Measurements from ENCODE around the gene PAWR. TPM values are rescaled to one million over a fixed set of nuclear protein-coding genes. Genes with fewer than 3 reads are reported as not detected.
A peak's percentile ranks its signal among the peaks of the same experiment; 100 is the strongest.

The PAWR gene
- total RNA-seq (2022) (172 and 204 TPM in 2 replicates), Bru-seq, nascent RNA (percentile 98 among the genes with signal in this experiment), BruChase-seq, experiment 1, labeled RNA remaining after a 6-hour chase (percentile 92 among the genes with signal in this experiment), BruChase-seq, experiment 2, labeled RNA remaining after a 2-hour chase (percentile 94 among the genes with signal in this experiment)
- long read RNA-seq, full-length matches to known transcripts = 20 of 83 reads
- long read RNA-seq, partial matches to known transcripts = 42 of 83 reads
- long read RNA-seq, other reads (novel, unspliced or antisense) = 21 of 83 reads

- intact Hi-C loops (cut with micrococcal nuclease; ENCODE audit: unreplicated experiment) = loop anchor here (1.0 to 2.0 kb wide), 2 partner anchors 47 to 130 kb away; no protein-coding TSS in a partner anchor
- CTCF ChIA-PET = interaction anchor here (0.6 to 1.1 kb wide), 7 partner anchors 41 to 581 kb away, joined by 3 to 4 read pairs (median 3); no protein-coding TSS in a partner anchor
- Mint-ChIP-seq H3K4me1 (ENCODE audit: low read depth, unreplicated experiment) (peaks cover 39% of the 10 kb centered on the region), H3K9me3 (ENCODE audit: low read depth, unreplicated experiment) (no peaks in the 10 kb centered on the region), H3K27ac (ENCODE audit: unreplicated experiment) (peak within 1 kb of the TSS; percentile 93), H3K4me3 (ENCODE audit: low read depth, unreplicated experiment) (peak within 1 kb of the TSS; percentile 75), H3K36me3 (ENCODE audit: insufficient read depth, unreplicated experiment) (peaks cover 68% of the 10 kb centered on the region), H3K27me3 (ENCODE audit: unreplicated experiment) (no peaks in the 10 kb centered on the region)
- no TSS peak for BruUV-seq (replicated peaks)
- TF ChIP-seq CTCF (IDR thresholded peaks at IDR 0.05; ENCODE audit: unreplicated experiment) = no peak
- DNase-seq = peak; percentile 92
Observed at GRCh38 chr12:79690638-79691510, at the start of gene PAWR. TSS of gene PAWR (minus strand) at chr12:79690964. CDS start at chr12:79690244, 720 bp downstream.

- H3K36me3 Mint-ChIP-seq (ENCODE audit: insufficient read depth, unreplicated experiment) = no peaks in the 10 kb centered on the region
- DNase-seq = peak; percentile 67
- no peak overlapping the region for H3K4me3 Mint-ChIP-seq (ENCODE audit: low read depth, unreplicated experiment)
- CTCF ChIA-PET = interaction anchor here (0.5 to 1.9 kb wide), 8 partner anchors 15 to 330 kb away, joined by 3 to 6 read pairs (median 5); partner anchors contain the start of gene PAWR
- no peaks in the 10 kb centered on the region for H3K9me3 Mint-ChIP-seq (ENCODE audit: low read depth, unreplicated experiment)
- no peak overlapping the region for H3K27ac Mint-ChIP-seq (ENCODE audit: unreplicated experiment)
- intact Hi-C loops (cut with micrococcal nuclease; ENCODE audit: unreplicated experiment) = loop anchor here (1.0 to 2.0 kb wide), 6 partner anchors 47 to 330 kb away; no protein-coding TSS in a partner anchor
- BruUV-seq (replicated peaks) = no TSS peak
- peak; percentile 40 for TF ChIP-seq CTCF (IDR thresholded peaks at IDR 0.05; ENCODE audit: unreplicated experiment)
- H3K4me1 Mint-ChIP-seq (ENCODE audit: low read depth, unreplicated experiment) = no peaks in the 10 kb centered on the region
- no peaks in the 10 kb centered on the region for H3K27me3 Mint-ChIP-seq (ENCODE audit: unreplicated experiment)
Observed at GRCh38 chr12:79737875-79738718, 47.3 kb upstream of the PAWR start.

- no peak for DNase-seq
- Mint-ChIP-seq H3K27ac (ENCODE audit: unreplicated experiment) (no peak overlapping the region), H3K9me3 (ENCODE audit: low read depth, unreplicated experiment) (no peaks in the 10 kb centered on the region), H3K36me3 (ENCODE audit: insufficient read depth, unreplicated experiment) (no peaks in the 10 kb centered on the region), H3K4me1 (ENCODE audit: low read depth, unreplicated experiment) (no peaks in the 10 kb centered on the region), H3K27me3 (ENCODE audit: unreplicated experiment) (no peaks in the 10 kb centered on the region), H3K4me3 (ENCODE audit: low read depth, unreplicated experiment) (no peak overlapping the region)
- CTCF ChIA-PET = no interaction called here
- intact Hi-C loops (cut with micrococcal nuclease; ENCODE audit: unreplicated experiment) = no loop called here
- no TSS peak for BruUV-seq (replicated peaks)
- no peak for TF ChIP-seq CTCF (IDR thresholded peaks at IDR 0.05; ENCODE audit: unreplicated experiment)
Observed at GRCh38 chr12:79732638-79733037, 41.9 kb upstream of the PAWR start.

- intact Hi-C loops (cut with micrococcal nuclease; ENCODE audit: unreplicated experiment) = no loop called here
- CTCF ChIA-PET = no interaction called here
- BruUV-seq (replicated peaks) = no TSS peak
- Mint-ChIP-seq H3K4me3 (ENCODE audit: low read depth, unreplicated experiment) (no peak overlapping the region), H3K27ac (ENCODE audit: unreplicated experiment) (no peak overlapping the region), H3K4me1 (ENCODE audit: low read depth, unreplicated experiment) (peaks cover 6% of the 10 kb centered on the region), H3K36me3 (ENCODE audit: insufficient read depth, unreplicated experiment) (no peaks in the 10 kb centered on the region), H3K27me3 (ENCODE audit: unreplicated experiment) (no peaks in the 10 kb centered on the region), H3K9me3 (ENCODE audit: low read depth, unreplicated experiment) (no peaks in the 10 kb centered on the region)
- no peak for TF ChIP-seq CTCF (IDR thresholded peaks at IDR 0.05; ENCODE audit: unreplicated experiment)
- DNase-seq = no peak
Observed at GRCh38 chr12:79725987-79726386, 35.2 kb upstream of the PAWR start.
